ENCODE results near the gene ACMSD.

GRCh38 chr2:134861173-134861572 is 22.8 kb downstream of the ACMSD start:
- TF ChIP-seq POLR2A (IDR thresholded peaks at IDR 0.05; ENCODE audit: low read depth, low read length), result no peak
- TF ChIP-seq BHLHE40 (IDR thresholded peaks at IDR 0.05; ENCODE audit: low read depth, low read length), result no peak
- TF ChIP-seq CTCF (conservative IDR thresholded peaks at IDR 0.05; ENCODE audit: low read depth, low read length), result no peak
- TF ChIP-seq RAD21 (IDR thresholded peaks at IDR 0.05; ENCODE audit: low read length), result no peak
- no peak for TF ChIP-seq MXI1 (IDR thresholded peaks at IDR 0.05; ENCODE audit: borderline replicate concordance, low read depth, low read length)
- no peak for TF ChIP-seq RFX5 (IDR thresholded peaks at IDR 0.05; ENCODE audit: low read depth, low read length)
- TF ChIP-seq NFE2L2 (IDR thresholded peaks at IDR 0.05; ENCODE audit: low read depth, low read length), result no peak
- TF ChIP-seq USF2 (IDR thresholded peaks at IDR 0.05; ENCODE audit: low read depth, low read length), result no peak
- TF ChIP-seq SMC3 (IDR thresholded peaks at IDR 0.05; ENCODE audit: low read depth, low read length), result no peak
